HepG2 (cell line): ENCODE data around the gene CD302. TPM values are rescaled to one million over a fixed set of nuclear protein-coding genes. Genes with fewer than 3 reads are reported as not detected.

Experiments
- ATF7 ChIP-seq, 2 experiments: fragments of 450-650 bp in 1 of 2; sonication (generic) in 1 of 2; formaldehyde crosslinking in 1 of 2; IDR thresholded peaks; 2 replicates each; pipeline versions ENCODE4 v1.4.0 to v1.6.1; 2016 to 2020; ENCODE audit warnings: antibody characterized with exemption in 1 of 2, mild to moderate bottlenecking in 1 of 2, missing genetic modification reagents in 1 of 2
- CENPX ChIP-seq: sonication (generic); formaldehyde crosslinking; IDR thresholded peaks from 2 replicates; pipeline ENCODE4 v1.9.0; 2021; ENCODE audit warnings: mild to moderate bottlenecking, missing genetic modification reagents, moderate library complexity
- CHD4 ChIP-seq: fragments of 200-600 bp; sonication (generic); IDR thresholded peaks from 2 replicates; pipeline ENCODE4 v1.7.0; 2017; ENCODE audit warnings: mild to moderate bottlenecking, low read length, borderline replicate concordance
- ELF4 ChIP-seq: sonication (generic); formaldehyde crosslinking; IDR thresholded peaks from 2 replicates; pipeline ENCODE4 v1.5.0; 2020; ENCODE audit warnings: missing genetic modification reagents, mild to moderate bottlenecking, moderate library complexity, borderline replicate concordance
- GATA4 ChIP-seq: sonication (generic); IDR thresholded peaks from 2 replicates; pipeline ENCODE4 v1.6.1; 2016; ENCODE audit warnings: antibody characterized with exemption, low read depth, borderline replicate concordance
- HDAC6 ChIP-seq: fragments of 200-600 bp; sonication (generic); IDR thresholded peaks from 2 replicates; pipeline ENCODE4 v1.7.0; 2017; ENCODE audit warnings: mild to moderate bottlenecking, antibody characterized with exemption, low read length, low read depth
- HNF4G ChIP-seq, 2 experiments: sonication (generic) in 1 of 2; formaldehyde crosslinking in 1 of 2; IDR thresholded peaks; 2 replicates each; pipeline versions ENCODE4 v1.4.0 to v1.6.1; 2011 to 2020; ENCODE audit warnings: borderline replicate concordance in 2 of 2, low read depth in 2 of 2, mild to moderate bottlenecking in 2 of 2, low read length in 1 of 2, missing genetic modification reagents in 1 of 2, moderate library complexity in 1 of 2
- IKZF4 ChIP-seq: sonication (generic); formaldehyde crosslinking; IDR thresholded peaks from 2 replicates; pipeline ENCODE4 v1.5.1; 2020; ENCODE audit warnings: borderline replicate concordance, mild to moderate bottlenecking, low read depth, missing genetic modification reagents; ENCODE audit errors: not compliant biosample characterization
- KLF11 ChIP-seq: IDR thresholded peaks from 2 replicates; pipeline ENCODE4 v1.6.1; 2016; ENCODE audit warnings: missing compliant biosample characterization
- NFKB2 ChIP-seq: sonication (generic); formaldehyde crosslinking; IDR thresholded peaks from 2 replicates; pipeline ENCODE4 v1.4.0; 2020; ENCODE audit warnings: missing genetic modification reagents, borderline replicate concordance
- PCBP2 ChIP-seq: fragments of 200-400 bp; formaldehyde crosslinking; optimal IDR thresholded peaks from 2 replicates; pipeline ENCODE3; 2018; ENCODE audit warnings: low read length, low read depth; ENCODE audit not compliant: poor library complexity, severe bottlenecking
- RAD21 ChIP-seq: fragments of 450-650 bp; formaldehyde crosslinking; IDR thresholded peaks from 2 replicates; pipeline ENCODE4 v1.5.0; 2020; ENCODE audit warnings: mild to moderate bottlenecking
- SETDB1 ChIP-seq: sonication (generic); formaldehyde crosslinking; IDR thresholded peaks from 2 replicates; pipeline ENCODE4 v1.5.1; 2020; ENCODE audit warnings: missing genetic modification reagents, mild to moderate bottlenecking, borderline replicate concordance
- SIX4 ChIP-seq: sonication (generic); formaldehyde crosslinking; IDR thresholded peaks from 2 replicates; pipeline ENCODE4 v1.4.0; 2020; ENCODE audit warnings: missing genetic modification reagents
- SP5 ChIP-seq: IDR thresholded peaks from 2 replicates; pipeline ENCODE4 v1.6.1; 2016; ENCODE audit warnings: low read depth, borderline replicate concordance
- ZBTB21 ChIP-seq: sonication (generic); formaldehyde crosslinking; IDR thresholded peaks from 2 replicates; pipeline ENCODE4 v1.4.0; 2020; ENCODE audit warnings: missing genetic modification reagents
- ZNF329 ChIP-seq: sonication (generic); formaldehyde crosslinking; IDR thresholded peaks from 2 replicates; pipeline ENCODE4 v1.9.0; 2021; ENCODE audit warnings: low read depth, mild to moderate bottlenecking, missing genetic modification reagents
- ZNF451 ChIP-seq: sonication (generic); formaldehyde crosslinking; IDR thresholded peaks from 2 replicates; pipeline ENCODE4 v1.5.0; 2020; ENCODE audit warnings: mild to moderate bottlenecking, missing genetic modification reagents
- ZNF549 ChIP-seq: sonication (generic); formaldehyde crosslinking; IDR thresholded peaks from 2 replicates; pipeline ENCODE4 v1.5.0; 2020; ENCODE audit warnings: missing genetic modification reagents
- ZNF614 ChIP-seq: IDR thresholded peaks from 2 replicates; pipeline ENCODE4 v1.6.1; 2018; ENCODE audit warnings: missing biosample characterization, missing genetic modification reagents, inconsistent platforms, borderline replicate concordance
- ZNF660 ChIP-seq: sonication (generic); formaldehyde crosslinking; IDR thresholded peaks from 2 replicates; pipeline ENCODE4 v1.5.1; 2020; ENCODE audit warnings: mild to moderate bottlenecking, low read depth, missing genetic modification reagents, borderline replicate concordance
- ZNF761 ChIP-seq: sonication (generic); formaldehyde crosslinking; conservative IDR thresholded peaks from 2 replicates; pipeline ENCODE4 v1.4.0; 2020; ENCODE audit warnings: mild to moderate bottlenecking, missing genetic modification reagents
- ZNF766 ChIP-seq: sonication (generic); formaldehyde crosslinking; IDR thresholded peaks from 2 replicates; pipeline ENCODE4 v1.5.0; 2020; ENCODE audit warnings: missing genetic modification reagents, borderline replicate concordance
- ZNF788 ChIP-seq: sonication (generic); formaldehyde crosslinking; IDR thresholded peaks from 2 replicates; pipeline ENCODE4 v1.5.0; 2020; ENCODE audit warnings: mild to moderate bottlenecking, missing genetic modification reagents, borderline replicate concordance
- ZNF850 ChIP-seq: sonication (generic); formaldehyde crosslinking; conservative IDR thresholded peaks from 2 replicates; pipeline ENCODE4 v1.9.0; 2021; ENCODE audit warnings: mild to moderate bottlenecking, missing genetic modification reagents
- polyA plus RNA-seq, 8 experiments: library from polyadenylated mRNA; depleted of rRNA in 3 of 8; stranded (reverse) in 7 of 8; unstranded in 1 of 8; fragments of >200 nt; fragmentation: Illumina TruSeq in 4 of 8; extraction: Trizol in 4 of 8; gene quantifications; 2 replicates each; pipeline versions ENCODE4 v1.2.1 to v1.2.3, GENCODE V29; 2011 to 2016; ENCODE audit warnings: low read depth in 4 of 8, missing spikeins in 1 of 8, mixed read lengths in 1 of 8; ENCODE audit not compliant: insufficient read depth in 1 of 8
- total RNA-seq, 5 experiments: library from RNA; depleted of rRNA; stranded (reverse); fragments of >200 nt; fragmentation: Illumina TruSeq; extraction: Trizol; gene quantifications; 2 replicates each; pipeline ENCODE4 v1.2.3, GENCODE V29; 2016; ENCODE audit warnings: low read depth in 1 of 5
- TF ChIP-seq, protein P1 (sequence below): IDR thresholded peaks from 2 replicates; pipeline ENCODE4 v1.6.1; 2012; ENCODE audit warnings: inconsistent platforms
- TF ChIP-seq, protein P2 (sequence below): sonication (generic); formaldehyde crosslinking; IDR thresholded peaks from 2 replicates; pipeline ENCODE4 v1.8.0; 2022; ENCODE audit warnings: mild to moderate bottlenecking, missing genetic modification reagents, moderate library complexity
- TF ChIP-seq, protein P3 (sequence below): sonication (generic); formaldehyde crosslinking; IDR thresholded peaks from 2 replicates; pipeline ENCODE4 v1.4.0; 2020; ENCODE audit warnings: missing genetic modification reagents

CD302 gene
- total and polyA plus RNA-seq, 2 of the 13 experiments (the other 11 are each of a cell fraction or from before 2014, with no cell fraction given) = 8.0 to 15.6 TPM

DNA sequence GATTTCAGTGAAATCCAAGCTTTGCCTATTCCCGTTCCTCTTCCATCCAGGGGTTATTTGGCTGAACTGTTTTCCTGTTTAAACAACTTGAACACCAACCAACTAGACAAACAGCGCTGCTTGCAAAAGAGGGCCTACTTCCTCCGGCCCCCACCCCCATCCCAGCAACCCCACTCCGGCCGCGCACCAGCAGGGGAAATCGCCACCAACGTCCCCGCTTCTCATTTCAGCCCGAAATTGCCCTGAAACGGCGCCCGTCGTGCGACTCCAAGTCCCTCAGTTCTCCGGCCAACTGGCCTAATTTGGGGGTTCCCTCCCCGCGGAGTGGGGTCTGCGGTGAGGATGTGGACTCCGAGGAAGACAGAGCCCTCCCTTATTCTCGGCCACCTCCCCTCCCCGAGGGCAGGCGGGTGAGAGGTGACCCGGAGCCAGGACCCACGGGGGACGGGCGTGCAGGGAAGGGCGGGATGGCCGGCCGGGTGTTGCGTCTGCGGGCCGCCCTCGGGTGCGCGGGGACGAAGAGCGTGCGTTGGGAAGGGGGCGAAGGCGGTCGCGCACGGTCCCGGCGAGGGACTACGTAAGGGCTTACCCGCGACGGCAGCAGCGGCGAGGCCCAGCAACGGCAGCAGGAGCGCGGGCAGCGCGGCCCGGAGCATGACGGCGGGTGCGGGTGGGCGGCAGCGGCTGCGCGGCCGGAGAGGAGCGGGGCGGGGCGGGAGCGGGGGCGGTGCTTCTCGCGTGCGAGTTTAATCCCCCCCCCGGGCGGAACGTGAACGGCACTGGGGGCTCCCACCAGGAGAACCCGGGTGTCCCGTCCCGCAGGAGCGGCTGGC, at the start of gene CD302 (continued):
- TF ChIP-seq ATF7 (IDR thresholded peaks at IDR 0.05) (no peak), ATF7 (CRISPR knock-in tag; IDR thresholded peaks at IDR 0.05) (no peak), ZNF850 (CRISPR knock-in tag) (no peak), ZNF549 (CRISPR knock-in tag) (peak; percentile 58; the same call in 1 of the 2 replicates), PCBP2 (no peak), ZNF329 (CRISPR knock-in tag) (peak; percentile 85), ELF4 (no peak), ZNF788 (peak; percentile 81; the same call in 1 of the 2 replicates), ZBTB21 (CRISPR knock-in tag) (no peak), ZNF614 (CRISPR knock-in tag) (0 out of 2 replicates have a peak, but pooled peaks have one; percentile 40), CENPX (no peak), CHD4 (no peak), KLF11 (CRISPR knock-in tag) (no peak; the same call in 1 of the 2 replicates), ZNF766 (CRISPR knock-in tag) (0 out of 2 replicates have a peak, but pooled peaks have one; percentile 87), IKZF4 (CRISPR knock-in tag) (peak; percentile 94), ZNF451 (peak; percentile 87), SP5 (CRISPR knock-in tag) (no peak), SETDB1 (CRISPR knock-in tag) (no peak), RAD21 (CRISPR knock-in tag) (peak; percentile 51; the same call in 1 of the 2 replicates), GATA4 (no peak), ZNF660 (no peak), HNF4G (IDR thresholded peaks at IDR 0.05; ENCODE audit: borderline replicate concordance, low read depth, low read length) (no peak), HNF4G (CRISPR knock-in tag; IDR thresholded peaks at IDR 0.05; ENCODE audit: borderline replicate concordance, low read depth) (peak; percentile 71; the same call in 1 of the 2 replicates), SIX4 (CRISPR knock-in tag) (no peak), ZNF761 (CRISPR knock-in tag) (peak; percentile 85), NFKB2 (CRISPR knock-in tag) (peak; percentile 97), HDAC6 (no peak)
- TF ChIP-seq, protein P1, sequence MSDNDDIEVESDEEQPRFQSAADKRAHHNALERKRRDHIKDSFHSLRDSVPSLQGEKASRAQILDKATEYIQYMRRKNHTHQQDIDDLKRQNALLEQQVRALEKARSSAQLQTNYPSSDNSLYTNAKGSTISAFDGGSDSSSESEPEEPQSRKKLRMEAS = peak; percentile 97
- TF ChIP-seq, protein P2, sequence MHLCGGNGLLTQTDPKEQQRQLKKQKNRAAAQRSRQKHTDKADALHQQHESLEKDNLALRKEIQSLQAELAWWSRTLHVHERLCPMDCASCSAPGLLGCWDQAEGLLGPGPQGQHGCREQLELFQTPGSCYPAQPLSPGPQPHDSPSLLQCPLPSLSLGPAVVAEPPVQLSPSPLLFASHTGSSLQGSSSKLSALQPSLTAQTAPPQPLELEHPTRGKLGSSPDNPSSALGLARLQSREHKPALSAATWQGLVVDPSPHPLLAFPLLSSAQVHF (CRISPR knock-in tag) = peak; percentile 99
- TF ChIP-seq, protein P3, sequence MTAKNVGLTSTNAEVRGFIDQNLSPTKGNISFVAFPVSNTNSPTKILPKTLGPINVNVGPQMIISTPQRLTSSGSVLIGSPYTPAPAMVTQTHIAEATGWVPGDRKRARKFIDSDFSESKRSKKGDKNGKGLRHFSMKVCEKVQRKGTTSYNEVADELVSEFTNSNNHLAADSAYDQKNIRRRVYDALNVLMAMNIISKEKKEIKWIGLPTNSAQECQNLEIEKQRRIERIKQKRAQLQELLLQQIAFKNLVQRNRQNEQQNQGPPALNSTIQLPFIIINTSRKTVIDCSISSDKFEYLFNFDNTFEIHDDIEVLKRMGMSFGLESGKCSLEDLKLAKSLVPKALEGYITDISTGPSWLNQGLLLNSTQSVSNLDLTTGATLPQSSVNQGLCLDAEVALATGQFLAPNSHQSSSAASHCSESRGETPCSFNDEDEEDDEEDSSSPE = peak; percentile 79
